GM23338 (cell line): ENCODE measurements around the gene TCF7.

Source experiments
- CREB1 ChIP-seq: fragments of 250-450 bp; sonication (Bioruptor Pico); IDR thresholded peaks from 2 replicates; pipeline ENCODE4 v1.5.0; 2020; ENCODE audit warnings: low read depth, mild to moderate bottlenecking, moderate library complexity
- EZH2 ChIP-seq: fragments of 200-600 bp; sonication (generic); IDR thresholded peaks from one replicate; pipeline ENCODE4 v1.8.0; 2017; ENCODE audit warnings: antibody characterized with exemption, mild to moderate bottlenecking, low read depth; ENCODE audit not compliant: unreplicated experiment
- EZH2phosphoT487 ChIP-seq: fragments of 200-600 bp; sonication (generic); IDR thresholded peaks from one replicate; pipeline ENCODE4 v1.8.1; 2018; ENCODE audit warnings: antibody characterized with exemption; ENCODE audit not compliant: unreplicated experiment
- JUNB ChIP-seq: IDR thresholded peaks from one replicate; pipeline ENCODE4 v1.6.1; 2016; ENCODE audit warnings: antibody characterized with exemption; ENCODE audit not compliant: unreplicated experiment
- POLR2AphosphoS5 ChIP-seq: IDR thresholded peaks from 2 replicates; pipeline ENCODE4 v1.6.1; 2016; ENCODE audit warnings: antibody characterized with exemption, low read depth
- STAT1 ChIP-seq: IDR thresholded peaks from one replicate; pipeline ENCODE4 v1.6.1; 2016; ENCODE audit warnings: antibody characterized with exemption; ENCODE audit not compliant: unreplicated experiment
- ZNF114 ChIP-seq: fragments of 250-450 bp; sonication (Bioruptor Pico); IDR thresholded peaks from 2 replicates; pipeline ENCODE4 v1.5.0; 2020; ENCODE audit warnings: mild to moderate bottlenecking, moderate library complexity
- TF ChIP-seq, protein P1 (sequence below), 2 experiments: fragments of 200-600 bp in 1 of 2; sonication (generic) in 1 of 2; conservative IDR thresholded peaks; 2 replicates each; pipeline versions ENCODE4 v1.5.1 to v1.6.1; 2016 to 2017; ENCODE audit warnings: antibody characterized with exemption in 2 of 2, low read depth in 2 of 2, mild to moderate bottlenecking in 2 of 2, moderate library complexity in 1 of 2
- TF ChIP-seq, protein P2 (sequence below): IDR thresholded peaks from 2 replicates; pipeline ENCODE4 v1.6.1; 2016; ENCODE audit warnings: antibody characterized with exemption
- TF ChIP-seq, protein P3 (sequence below): IDR thresholded peaks from one replicate; pipeline ENCODE4 v1.6.1; 2018; ENCODE audit warnings: antibody characterized with exemption; ENCODE audit not compliant: unreplicated experiment

DNA sequence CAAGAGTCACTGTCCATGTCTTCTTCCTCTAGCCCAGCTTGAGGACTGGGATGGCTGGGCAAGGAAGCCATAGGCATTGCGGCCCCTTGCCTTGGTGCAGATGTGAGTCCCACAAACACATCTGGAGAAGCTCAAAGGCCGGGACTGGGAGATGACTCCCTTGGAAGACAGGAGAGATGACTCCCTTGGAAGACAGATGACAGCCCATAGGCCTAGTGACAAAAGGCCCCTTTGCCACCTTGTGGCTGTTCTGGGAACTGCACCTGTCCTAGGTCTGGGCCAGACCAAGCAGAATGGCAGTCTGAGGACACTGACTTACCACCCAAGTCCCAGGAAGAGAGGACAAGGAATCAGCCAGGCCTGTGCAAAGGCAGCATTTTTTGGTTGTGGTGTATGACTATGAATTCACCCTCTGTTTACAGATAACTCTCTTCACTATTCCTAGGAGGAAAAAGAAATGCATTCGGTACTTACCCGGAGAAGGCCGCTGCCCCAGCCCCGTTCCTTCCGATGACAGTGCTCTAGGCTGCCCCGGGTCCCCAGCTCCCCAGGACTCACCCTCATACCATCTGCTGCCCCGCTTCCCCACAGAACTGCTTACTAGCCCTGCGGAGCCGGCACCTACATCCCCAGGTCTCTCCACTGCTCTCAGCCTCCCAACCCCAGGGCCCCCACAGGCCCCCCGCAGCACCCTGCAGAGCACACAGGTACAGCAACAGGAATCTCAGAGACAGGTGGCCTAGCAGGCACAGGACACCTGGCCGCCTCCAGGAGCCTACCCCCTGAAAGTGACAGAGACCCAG is 31.5 kb downstream of the TCF7 start:
- TF ChIP-seq, protein P1, sequence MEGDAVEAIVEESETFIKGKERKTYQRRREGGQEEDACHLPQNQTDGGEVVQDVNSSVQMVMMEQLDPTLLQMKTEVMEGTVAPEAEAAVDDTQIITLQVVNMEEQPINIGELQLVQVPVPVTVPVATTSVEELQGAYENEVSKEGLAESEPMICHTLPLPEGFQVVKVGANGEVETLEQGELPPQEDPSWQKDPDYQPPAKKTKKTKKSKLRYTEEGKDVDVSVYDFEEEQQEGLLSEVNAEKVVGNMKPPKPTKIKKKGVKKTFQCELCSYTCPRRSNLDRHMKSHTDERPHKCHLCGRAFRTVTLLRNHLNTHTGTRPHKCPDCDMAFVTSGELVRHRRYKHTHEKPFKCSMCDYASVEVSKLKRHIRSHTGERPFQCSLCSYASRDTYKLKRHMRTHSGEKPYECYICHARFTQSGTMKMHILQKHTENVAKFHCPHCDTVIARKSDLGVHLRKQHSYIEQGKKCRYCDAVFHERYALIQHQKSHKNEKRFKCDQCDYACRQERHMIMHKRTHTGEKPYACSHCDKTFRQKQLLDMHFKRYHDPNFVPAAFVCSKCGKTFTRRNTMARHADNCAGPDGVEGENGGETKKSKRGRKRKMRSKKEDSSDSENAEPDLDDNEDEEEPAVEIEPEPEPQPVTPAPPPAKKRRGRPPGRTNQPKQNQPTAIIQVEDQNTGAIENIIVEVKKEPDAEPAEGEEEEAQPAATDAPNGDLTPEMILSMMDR (conservative IDR thresholded peaks at IDR 0.05; ENCODE audit: low read depth in 2 of 2): peak; percentile 78 to 92
- TF ChIP-seq POLR2AphosphoS5: no peak
- TF ChIP-seq, protein P2, sequence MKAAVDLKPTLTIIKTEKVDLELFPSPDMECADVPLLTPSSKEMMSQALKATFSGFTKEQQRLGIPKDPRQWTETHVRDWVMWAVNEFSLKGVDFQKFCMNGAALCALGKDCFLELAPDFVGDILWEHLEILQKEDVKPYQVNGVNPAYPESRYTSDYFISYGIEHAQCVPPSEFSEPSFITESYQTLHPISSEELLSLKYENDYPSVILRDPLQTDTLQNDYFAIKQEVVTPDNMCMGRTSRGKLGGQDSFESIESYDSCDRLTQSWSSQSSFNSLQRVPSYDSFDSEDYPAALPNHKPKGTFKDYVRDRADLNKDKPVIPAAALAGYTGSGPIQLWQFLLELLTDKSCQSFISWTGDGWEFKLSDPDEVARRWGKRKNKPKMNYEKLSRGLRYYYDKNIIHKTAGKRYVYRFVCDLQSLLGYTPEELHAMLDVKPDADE: no peak
- no peak for TF ChIP-seq EZH2
- no peak for TF ChIP-seq CREB1 (CRISPR knock-in tag)
- TF ChIP-seq, protein P3, sequence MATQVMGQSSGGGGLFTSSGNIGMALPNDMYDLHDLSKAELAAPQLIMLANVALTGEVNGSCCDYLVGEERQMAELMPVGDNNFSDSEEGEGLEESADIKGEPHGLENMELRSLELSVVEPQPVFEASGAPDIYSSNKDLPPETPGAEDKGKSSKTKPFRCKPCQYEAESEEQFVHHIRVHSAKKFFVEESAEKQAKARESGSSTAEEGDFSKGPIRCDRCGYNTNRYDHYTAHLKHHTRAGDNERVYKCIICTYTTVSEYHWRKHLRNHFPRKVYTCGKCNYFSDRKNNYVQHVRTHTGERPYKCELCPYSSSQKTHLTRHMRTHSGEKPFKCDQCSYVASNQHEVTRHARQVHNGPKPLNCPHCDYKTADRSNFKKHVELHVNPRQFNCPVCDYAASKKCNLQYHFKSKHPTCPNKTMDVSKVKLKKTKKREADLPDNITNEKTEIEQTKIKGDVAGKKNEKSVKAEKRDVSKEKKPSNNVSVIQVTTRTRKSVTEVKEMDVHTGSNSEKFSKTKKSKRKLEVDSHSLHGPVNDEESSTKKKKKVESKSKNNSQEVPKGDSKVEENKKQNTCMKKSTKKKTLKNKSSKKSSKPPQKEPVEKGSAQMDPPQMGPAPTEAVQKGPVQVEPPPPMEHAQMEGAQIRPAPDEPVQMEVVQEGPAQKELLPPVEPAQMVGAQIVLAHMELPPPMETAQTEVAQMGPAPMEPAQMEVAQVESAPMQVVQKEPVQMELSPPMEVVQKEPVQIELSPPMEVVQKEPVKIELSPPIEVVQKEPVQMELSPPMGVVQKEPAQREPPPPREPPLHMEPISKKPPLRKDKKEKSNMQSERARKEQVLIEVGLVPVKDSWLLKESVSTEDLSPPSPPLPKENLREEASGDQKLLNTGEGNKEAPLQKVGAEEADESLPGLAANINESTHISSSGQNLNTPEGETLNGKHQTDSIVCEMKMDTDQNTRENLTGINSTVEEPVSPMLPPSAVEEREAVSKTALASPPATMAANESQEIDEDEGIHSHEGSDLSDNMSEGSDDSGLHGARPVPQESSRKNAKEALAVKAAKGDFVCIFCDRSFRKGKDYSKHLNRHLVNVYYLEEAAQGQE: no peak
- TF ChIP-seq EZH2phosphoT487: no peak
- TF ChIP-seq ZNF114 (CRISPR knock-in tag): no peak
- no peak for TF ChIP-seq STAT1
- no peak for TF ChIP-seq JUNB
